RWPE1 (cell line): ENCODE data around the gene SCTR.

ENCODE experiments used
- CTCF ChIA-PET: fragments of 350-600 bp; sonication (Branson Sonifier 250); formaldehyde crosslinking; extraction: SDS; loops from one replicate; lab custom pipeline; 2021; lab: Yijun Ruan, JAX
- POLR2A ChIA-PET: fragments of 400-600 bp; formaldehyde crosslinking; extraction: SDS; loops from one replicate; lab custom pipeline; 2020; ENCODE audit warnings: antibody characterized with exemption; ENCODE audit not compliant: low non-redundant PET; lab: Yijun Ruan, JAX
- DNase-seq: peaks from one replicate; pipeline ENCODE4 v3.0.0; 2012; ENCODE audit warnings: low spot score
- H3K27ac ChIP-seq: fragments of 450-650 bp; 2 replicates; pipeline ENCODE4 v1.5.1; 2017
- CTCF ChIP-seq: fragments of 450-650 bp; conservative IDR thresholded peaks from 2 replicates; pipeline ENCODE4 v1.5.1; 2017; ENCODE audit warnings: low read depth, mild to moderate bottlenecking

SCTR gene

DNA sequence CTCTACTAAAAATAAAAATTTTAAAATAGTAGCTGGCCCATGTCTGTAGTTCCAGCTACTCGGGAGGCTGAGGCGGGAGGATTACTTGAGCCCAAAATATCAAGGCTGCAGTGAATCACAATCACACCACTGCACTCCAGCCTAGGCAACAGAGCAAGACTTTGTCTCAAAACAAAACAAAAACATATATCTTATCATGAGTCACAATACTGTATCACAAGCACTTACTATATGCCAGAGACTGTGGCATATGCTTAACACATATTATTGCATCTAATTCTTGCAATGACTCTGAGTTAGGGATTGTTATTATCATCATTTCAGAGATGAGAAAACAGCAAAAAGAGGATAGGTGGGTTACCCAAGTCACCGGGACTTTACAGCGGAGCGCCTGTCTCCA lies 122.2 kb downstream of the SCTR start:
- CTCF ChIA-PET, result interaction anchor here (0.8 kb wide), 1 partner anchor 74 kb away, joined by 3 read pairs; no protein-coding TSS in a partner anchor
- no peak for DNase-seq
- no peak overlapping the region for H3K27ac ChIP-seq
- POLR2A ChIA-PET, result no interaction called here
- no peak for TF ChIP-seq CTCF

DNA sequence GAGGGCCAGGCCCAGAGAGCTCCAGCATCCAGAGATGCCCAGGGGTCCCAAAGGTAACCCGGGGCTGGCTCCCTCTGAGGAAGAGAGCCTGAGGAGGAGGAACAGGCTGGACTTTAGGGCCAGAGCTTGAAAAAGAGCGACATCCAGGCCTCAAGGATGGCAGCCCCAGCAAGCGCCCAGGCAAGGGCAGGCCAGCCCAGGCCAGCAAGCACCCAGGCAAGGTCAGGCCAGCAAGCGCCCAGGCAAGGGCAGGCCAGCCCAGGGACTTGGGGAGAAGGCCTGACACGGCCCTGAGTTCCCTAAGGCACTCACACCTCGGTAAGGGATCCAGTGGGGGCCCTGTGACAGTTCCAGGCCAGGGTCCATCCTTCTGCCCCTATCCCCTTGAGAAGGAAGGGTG lies 127.1 kb downstream of the SCTR start:
- H3K27ac ChIP-seq, result no peak overlapping the region
- no peak for DNase-seq
- ChIA-PET CTCF (no interaction called here), POLR2A (no interaction called here)
- TF ChIP-seq CTCF, result no peak

DNA sequence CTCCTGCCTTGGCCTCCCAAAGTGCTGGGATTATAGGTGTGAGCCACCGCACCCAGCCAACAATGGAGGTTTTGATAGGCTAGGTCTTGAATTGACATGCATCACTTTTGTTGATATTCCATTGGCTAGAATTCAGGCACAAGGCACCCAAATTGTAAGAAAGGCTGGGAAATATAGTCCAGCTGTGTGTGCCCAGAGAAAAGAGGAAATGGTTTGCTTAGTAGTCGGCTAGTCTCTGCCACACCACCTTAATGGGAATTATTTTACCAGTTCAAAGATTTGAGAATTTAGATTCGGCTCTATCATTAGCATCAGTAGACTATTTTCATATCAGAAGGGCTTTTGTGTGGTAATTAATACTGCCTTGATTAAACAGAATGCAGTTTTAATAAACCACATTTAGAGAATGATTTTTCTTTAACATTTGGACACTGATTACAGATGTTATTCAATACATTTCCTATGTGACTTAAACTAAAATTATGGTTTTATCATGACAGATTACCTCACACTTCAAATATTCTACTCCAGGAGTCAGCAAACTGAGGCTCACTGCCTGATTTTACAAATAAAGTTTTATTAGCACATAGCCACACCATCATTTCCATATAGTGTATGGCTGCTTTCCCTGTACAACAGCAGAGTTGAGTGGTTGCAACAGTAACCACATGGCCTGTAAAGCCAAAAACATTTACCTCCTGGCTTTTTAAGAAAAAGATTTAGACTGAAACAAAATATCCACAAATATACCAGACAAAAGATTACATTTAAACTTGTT lies 130.1 kb downstream of the SCTR start:
- CTCF ChIA-PET, result no interaction called here
- POLR2A ChIA-PET, result no interaction called here
- no peak for TF ChIP-seq CTCF
- H3K27ac ChIP-seq, result no peak overlapping the region
- no peak for DNase-seq
